CMK (cell line): ENCODE measurements around the gene EXOC3L1.

ENCODE experiments used
- DNase-seq: peaks from one replicate; pipeline ENCODE4 v3.0.0-alpha.2; 2010; ENCODE audit warnings: low read depth

The EXOC3L1 gene, protein sequence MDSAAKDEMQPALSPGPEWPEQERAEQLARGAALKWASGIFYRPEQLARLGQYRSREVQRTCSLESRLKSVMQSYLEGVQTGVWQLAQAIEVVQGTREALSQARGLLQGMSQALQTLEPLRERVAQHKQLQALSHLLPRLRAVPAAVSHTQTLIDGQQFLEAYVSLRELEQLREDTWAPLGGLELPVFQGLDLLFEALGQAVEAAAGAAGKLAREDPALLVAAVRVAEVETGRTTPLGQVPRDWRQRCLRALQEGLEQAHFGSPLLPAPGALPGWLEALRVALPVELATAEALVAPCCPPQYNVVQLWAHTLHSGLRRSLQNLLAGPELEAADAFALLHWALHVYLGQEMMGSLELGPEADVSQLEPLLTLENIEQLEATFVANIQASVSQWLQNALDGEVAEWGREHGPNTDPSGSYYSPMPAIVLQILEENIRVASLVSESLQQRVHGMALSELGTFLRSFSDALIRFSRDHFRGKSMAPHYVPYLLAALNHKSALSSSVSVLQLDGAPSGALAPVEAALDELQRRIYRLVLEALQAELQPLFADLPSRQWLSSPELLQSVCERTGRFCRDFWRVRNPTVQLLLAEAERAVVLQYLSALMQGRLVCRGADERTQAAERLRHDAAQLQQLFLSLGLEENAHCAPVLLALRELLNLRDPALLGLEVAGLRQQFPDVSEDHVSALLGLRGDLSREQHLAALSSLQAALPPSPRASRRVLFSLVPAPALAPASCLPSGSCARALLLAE

DNA sequence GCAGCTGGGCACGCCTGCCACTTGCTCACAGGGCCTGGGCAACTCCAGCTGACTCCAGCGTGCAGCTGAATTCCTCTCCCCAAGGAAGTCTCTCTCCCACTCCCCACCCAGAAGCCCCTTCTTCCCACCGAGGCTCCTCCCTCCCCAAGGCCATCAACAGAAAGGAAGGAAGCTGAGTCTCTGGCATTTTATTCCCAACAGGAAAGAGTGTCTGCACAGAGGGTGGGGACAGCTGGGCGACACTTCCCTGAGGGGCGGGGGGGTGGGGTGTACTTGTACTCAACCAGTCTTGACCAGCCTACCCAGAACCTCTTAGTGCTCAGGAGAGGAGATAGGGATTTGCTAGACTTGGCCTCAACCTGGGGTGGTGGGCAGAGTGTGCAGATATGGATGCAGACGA lies at the start of gene EXOC3L1:
Gene EXOC3L1 (minus strand): TSS at position 96 of the 400 bp plus-strand sequence. CDS start 460 bp downstream, outside the sequence.
- no peak for DNase-seq

DNA sequence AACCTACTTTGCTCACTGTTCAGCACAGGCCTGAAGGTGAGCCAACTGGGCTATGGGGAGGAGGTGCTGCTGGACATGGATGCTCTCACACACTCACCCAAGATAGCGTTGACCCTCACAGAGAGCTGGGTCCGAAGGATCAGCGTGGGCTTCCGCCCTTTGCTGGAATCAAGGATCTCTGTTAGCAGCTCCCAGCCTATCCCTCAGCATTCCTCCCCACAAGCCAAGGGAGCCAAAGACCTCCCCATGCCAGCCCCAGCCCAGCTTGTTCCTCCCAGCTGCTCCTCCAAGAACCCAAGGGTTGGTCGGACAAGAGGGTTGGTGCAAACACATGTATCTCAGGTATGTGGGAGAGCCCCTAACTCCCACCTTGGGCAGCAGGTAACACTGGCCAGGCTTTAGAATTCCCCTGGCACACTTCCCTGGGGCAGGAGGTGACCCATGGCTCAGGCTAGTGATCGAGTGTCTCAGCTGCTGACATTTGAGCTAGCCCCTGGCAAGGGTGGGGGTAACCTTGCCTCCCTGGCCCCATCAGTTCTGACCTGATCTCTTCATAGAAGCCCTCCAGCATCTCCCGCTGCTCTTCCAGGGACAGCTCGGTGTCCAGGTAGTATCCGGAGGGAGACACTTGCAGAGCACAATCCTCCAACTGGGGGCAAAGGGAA lies 49.0 kb upstream of the EXOC3L1 start:
- DNase-seq = no peak

DNA sequence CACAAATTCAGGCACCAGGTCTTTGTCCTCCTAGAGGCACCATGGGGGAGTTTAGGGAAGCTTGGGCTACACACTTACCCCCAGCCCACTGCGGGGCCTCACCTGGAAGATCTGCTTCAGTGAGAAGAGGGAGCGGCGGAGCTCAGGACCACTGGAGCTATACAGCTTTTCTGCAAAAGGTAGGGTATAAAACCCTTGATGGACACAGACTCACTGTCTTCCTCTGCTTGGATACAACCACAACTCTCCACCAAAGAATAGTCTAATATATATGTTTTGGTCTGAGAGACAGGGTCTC lies 48.3 kb upstream of the EXOC3L1 start:
- no peak for DNase-seq

DNA sequence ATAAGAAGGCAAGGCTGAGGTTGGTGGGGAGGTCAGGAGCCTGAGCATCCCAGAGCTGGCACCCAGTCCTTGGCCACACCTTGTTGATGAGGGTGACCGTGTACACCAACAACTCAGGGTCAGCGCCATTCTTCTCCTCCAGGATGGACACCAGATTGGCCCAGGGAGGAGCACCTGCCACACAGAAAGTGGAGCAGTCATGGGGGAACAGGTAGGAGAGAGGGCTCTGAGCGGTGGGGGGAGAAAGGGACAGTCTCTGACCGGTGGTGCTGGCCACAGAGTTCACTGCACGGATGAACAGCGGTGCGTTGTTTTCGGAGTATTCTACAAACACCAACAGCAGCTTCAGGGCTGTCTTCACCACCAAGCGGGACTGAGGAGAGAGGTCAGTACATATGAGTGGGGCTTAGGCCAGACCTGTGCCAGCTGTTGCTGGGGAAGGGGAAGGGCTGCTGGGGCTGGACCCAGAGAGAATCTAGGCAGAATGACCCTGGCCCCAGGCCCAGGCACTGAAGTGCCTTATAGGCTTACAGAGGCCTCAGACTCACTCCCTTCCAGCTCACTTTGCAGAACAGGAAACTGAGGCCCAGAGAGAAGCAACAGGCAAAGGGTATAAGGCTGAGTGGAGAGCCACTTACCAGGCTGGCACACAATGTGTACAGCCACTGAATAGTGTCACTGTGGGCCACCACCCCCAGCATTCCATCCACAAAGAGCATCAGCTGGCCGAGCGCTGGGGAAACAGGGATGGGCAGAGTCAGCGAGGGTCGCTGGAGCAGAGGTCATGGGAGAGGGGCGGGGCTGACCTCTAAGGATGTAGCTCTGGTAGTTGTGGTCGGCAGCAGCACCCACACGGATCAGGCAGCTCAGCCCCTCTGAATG lies 47.7 kb upstream of the EXOC3L1 start:
- no peak for DNase-seq

DNA sequence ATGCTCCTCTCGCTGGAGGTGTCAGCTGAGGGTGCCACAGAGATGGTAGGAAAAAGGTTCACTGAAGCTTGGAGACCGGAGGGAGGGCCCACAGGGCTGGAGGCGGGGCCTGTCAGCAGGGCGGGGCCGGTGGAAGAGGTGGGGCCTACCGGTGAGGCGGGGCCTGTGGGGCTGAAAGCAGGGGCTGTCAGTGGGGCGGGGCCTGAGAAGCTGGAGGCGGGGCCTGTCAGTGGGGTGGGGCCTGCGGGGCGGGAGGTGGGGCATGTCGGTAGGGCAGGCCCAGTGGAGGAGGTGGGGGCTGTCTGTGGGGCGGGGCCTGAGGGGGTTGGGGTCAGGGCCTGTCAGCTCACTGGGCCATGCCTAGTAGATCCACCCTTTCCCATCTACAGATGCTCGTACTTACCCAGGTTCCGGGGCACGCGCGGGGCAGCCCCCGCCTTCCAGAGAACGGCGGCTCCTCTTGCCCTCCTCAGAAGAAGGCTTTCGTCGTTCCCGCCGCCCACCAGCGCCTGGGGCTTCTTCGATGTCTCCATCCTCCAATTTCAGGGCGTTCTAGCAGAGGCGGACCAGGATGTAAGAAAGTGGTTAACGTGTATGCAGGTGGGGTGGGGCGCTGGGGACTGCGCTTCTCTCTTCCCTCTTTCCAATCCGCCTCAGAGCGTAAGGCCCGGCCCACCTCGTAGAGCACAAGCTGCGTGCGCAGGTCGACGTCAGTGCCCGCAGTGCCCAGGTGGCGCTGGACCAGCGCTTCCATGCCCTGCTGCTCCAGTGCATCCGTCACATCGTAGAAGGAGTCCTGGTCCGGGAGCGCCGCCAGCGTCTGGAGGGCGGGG lies 46.8 kb upstream of the EXOC3L1 start:
- DNase-seq = peak; percentile 75

DNA sequence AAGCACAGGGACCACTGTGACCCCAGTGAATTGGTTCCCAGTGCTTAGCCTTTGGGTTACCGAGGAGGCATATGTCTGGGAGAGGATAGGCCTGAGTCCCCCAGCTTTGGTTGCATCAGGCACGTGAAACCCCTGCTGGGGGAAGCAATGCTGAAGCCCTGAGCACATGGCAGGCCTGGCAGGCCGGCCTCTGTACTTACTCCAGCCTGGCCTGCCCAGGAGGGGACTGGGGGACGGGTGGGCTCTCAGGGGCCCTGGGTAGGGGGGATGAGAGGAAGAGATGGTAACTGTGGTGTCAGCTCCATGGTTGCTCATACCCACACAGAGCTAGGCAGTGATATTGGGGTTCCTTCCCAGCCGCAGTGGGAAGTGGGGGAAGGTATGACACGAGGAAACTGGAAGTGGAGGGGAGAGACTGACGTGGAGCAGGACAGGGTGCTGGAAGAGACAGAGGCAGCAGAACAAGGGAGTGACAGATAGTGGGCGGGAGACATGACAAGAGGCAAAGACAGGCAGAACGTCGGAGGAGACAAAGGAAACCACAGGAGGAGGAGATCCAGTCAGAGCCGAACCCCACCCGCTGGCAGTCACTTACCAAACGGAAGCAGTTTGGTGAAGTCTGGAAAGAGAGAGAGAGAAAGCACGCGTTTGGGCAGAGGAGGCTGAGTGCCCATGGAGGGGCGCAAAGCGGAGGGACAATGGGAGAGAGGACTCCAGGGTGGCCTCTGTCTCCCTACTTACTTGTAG lies 46.1 kb upstream of the EXOC3L1 start:
- DNase-seq = no peak

DNA sequence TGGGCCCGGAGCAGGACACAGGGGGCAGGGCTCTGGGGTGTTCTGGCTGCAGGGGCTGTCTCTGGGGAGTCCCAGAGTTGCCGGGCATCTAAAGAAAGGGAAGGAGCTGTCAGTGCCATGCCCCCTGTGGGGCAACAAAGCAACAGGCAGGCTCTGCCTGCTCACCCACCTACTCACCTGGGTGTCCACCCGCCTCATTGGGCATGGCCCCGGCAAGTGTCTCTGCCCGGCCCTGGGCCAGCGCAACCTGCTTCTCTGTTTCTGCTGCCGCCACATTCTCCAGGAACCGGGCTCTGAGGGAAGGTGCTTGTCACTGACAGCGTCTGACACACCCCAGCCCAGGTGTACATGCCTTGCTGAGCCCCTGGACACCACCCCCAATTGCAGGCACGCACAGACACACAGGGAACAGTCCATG lies 44.3 kb upstream of the EXOC3L1 start:
- DNase-seq = no peak

DNA sequence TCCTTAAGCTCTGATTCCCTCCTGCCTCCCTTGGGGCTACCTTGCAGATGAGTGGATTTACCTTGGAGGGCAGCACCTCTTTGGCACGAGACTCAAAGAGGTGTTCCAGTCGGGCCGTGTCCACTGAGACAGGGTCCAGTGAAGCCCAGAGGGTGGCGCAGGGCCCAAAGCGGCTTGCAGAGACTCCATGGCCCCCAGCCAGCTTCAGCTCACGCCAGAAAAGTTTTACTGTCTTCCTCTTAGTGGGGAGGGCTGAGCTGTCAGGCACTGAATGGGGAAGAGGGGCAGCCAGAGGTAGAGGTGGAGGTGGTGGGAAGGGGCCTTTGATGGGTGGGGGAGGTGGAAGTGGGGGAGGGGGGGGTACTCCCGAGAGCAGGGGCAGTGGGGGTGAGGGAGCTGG lies 43.7 kb upstream of the EXOC3L1 start:
- no peak for DNase-seq

DNA sequence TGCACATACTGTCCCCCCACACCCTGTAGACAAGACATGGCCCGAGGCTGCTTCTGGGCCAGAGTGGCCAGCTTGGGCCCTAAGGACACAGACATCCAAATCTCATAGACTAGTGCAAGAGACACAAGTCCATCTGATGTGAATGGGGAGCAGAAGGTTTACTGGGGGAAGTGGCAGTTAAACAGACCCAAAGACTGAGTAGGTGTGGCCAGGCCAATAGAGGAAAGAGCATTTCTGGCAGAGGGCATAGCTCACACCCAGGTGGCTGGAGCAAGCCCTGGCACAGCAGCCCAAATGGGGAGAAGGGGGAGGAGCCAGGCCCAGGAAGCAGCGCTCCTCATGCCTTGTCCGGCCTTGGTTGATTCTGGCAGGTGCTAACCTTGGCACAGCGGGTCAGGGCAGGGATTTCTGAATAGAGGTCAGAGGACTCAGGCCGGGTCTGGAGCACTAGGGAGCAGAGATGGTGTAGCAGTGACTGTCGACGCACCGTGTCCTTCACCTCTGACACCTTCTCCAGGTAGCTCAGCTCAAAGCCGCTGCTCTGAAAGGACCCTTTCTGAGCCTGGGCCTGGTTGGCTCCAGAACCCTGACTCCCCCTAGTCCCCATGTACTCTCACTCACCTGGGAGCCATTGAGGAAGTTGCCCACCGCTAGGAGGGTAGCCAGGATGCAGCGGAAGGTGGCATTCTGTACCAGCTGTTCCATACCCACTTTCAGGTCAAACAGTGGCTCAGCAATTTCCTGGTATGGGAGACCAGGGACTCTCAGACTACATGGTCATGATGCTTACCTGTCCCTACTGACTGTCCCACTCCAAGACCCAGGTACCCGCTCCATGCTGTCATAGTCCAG lies 41.1 kb upstream of the EXOC3L1 start:
- no peak for DNase-seq

DNA sequence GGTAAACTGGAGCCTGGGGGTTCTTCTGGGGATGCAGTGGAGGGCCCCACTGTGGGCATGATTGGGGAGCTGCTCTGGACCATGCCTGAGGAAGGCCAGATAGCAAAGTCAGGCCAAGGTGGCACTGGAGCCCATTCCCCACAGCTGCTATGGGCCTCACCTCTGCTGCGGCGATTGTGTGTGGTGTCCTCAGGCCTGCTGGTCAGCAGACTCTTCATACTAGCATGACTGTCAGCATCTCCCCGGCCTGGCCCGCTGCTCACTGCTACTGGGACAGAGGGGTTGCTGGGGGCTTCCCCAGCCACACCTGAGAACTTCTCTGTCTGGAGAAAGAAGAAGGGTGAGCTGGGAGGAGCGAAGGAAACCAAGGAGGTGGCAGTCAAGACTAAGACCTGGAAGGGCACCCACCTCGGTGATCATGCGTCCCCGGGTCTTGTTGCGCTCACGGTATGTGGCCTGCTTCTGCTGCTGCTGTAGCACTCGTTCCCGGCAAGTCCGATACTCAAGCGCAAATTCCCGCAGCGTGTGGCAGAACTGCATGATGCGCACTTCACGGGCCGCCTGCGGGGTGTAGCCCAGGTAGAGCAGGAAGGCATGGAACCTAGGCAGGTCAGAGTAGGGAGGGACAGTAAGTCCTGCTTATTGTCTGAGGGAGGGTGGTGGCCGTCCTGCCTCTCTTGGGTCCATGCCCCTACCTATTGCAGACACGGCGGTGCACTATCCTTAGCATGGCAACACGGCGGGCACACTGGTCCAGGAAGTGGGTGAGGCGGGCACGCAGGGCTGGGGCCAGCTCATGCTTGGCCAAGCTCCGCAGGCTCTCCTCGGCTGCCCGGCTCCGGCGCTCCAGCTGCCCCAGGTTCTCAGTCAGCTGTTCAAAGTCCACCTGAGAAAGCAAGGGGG lies 40.2 kb upstream of the EXOC3L1 start:
- no peak for DNase-seq

DNA sequence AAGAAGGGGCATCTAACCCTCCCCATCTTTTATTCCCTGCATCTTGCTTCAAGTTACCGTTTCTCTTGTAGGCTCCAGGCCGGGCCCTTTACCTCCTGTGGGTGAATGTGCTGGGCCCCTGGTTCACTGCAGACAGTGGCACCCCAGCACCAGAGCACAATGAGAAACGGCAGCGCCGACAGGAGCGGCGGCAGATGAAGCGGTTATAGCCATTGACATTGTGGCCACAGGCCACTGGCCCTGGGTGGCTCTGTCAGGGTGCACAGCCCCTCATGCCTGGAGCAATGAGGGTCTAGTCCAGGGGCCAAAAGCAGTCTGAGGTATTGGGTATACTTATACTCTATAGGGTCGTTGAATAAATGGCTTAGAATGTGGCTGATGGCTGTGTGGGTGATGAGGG lies 39.0 kb upstream of the EXOC3L1 start:
- DNase-seq = no peak

DNA sequence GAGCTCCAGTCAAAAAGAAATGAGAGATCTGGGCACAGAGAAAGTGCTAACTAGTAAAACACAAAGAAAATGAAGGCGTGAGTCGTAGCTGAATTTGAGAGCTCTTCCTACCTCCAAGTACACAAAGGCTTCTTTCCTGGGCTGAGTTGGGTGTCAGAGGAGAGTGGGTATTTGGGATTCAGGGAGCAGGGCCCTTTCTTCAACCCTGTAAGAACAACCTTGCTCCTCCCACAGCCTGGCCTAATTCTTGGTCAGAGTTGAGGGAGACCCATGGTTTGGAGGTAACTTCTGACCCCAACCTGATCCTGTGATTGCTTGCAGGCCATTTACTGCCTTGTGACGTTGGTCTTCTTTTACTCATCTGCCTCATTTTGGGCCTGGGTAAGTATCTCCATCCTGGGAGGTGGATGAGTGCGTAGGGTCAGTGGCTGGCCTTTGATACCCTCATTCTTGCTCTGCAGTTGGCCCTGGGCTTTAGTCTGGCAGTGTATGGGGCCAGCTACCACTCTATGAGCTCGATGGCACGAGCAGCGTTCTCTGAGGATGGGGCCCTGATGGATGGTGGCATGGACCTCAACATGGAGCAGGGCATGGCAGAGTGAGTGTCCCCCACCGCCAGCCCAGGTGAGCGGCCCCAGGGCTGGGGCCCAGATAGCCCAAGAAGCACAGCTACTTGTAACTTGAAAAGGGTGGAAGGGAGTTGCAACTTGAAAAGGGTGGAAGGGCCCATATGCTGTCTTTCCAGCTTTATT lies 38.3 kb upstream of the EXOC3L1 start:
- no peak for DNase-seq

DNA sequence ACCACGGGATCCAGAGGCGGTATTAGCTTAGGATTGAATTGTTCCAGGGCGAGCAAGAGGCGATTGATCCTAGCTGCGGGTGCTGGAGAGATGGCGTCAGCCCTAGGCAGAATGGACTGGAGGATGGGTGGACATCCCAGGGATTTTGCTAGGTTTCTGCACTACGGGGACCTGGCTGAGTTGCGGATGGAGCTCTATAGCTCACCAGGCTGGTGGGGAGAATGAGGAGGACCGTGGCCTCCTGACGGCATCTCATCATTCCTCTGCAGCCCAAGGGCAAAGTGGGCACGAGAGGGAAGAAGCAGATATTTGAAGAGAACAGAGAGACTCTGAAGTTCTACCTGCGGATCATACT lies 37.6 kb upstream of the EXOC3L1 start:
- DNase-seq = no peak

DNA sequence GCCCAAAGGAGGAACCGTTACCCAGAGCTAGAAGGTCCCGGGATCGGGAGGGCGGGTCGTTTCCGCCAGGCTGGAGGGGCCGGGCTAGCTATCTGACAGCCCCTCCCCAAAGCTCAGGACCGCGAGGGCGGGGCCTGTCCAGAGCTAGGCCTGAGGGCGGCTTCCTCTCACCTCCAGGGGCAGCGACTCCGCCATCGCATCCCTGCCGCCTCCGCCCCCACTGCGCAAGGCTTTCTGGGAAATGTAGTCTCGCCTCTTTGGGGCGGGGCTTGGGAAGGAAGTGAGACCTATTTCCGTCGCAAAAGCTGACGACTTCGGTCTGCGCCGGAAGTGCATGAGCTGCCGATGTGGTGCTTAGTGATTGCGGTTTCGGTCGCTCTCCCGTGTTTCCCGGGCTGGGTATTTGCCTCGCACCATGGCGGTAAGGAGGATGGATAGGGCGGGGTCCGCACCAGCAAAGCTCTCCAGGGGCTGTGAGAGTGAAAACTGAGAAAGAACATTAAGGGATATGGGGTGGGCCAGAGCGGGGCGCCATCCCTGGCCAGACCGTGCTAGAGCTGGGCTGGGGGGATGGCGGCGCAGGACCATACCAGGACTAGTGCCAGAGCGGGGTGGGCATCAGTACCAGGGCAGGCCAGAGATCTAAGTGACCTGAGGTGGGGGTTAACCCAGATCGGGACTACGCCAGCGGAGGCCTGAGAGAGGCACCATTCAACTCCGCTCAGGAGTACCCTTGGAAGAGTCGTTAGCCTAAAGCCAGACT lies 37.0 kb upstream of the EXOC3L1 start, which contains the start of gene TMEM208:
Gene TMEM208 (plus strand): TSS at position 327 of the 763 bp plus-strand sequence. CDS start 89 bp downstream, at position 416.
- DNase-seq = peak; percentile 98

DNA sequence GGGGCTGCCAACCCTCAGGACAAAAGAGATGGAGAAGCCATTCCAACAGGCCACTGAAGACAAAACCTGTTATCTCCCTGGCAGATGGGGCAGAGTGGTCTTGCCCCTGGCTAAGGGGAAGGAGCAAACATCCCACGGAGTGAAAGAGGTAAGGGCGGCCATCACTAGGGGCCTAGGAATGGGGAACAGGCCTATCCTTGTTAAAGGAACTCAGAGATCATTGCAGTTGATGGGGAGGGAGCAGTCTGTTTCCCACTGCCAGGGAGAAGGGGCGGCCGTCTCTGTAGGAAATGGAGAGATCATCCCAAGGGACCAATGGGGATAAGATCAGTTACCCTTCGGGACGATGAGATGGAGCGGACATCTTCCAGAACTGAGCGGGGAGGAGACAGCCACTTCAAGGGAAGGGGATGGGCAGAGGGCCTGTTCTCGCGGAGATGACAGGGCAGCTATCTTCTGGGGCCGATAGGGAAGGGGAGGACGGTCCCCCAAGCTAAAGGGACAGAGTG lies 36.4 kb upstream of the EXOC3L1 start:
- DNase-seq = no peak

DNA sequence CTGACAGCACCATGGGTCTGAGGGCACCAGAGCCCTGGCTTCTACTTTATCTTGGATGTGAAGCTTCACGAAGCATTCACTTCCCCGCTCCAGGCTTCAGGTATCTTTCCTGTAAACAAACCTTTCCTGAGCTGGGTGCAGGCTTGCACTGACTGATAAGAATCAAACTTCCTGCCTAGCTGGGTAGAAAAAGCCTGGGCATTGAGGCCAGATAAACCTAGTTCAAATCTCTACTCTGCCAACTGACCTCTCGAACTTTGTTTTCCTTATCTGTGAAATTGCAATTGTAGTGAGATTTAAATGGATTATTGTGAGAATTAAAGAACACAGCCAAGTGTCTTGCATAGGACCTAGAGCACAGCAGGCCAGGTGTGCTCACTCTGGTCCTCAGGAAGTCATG lies 34.1 kb upstream of the EXOC3L1 start:
- no peak for DNase-seq
